ENCODE results near the gene LGR4. TPM values are rescaled to one million over a fixed set of nuclear protein-coding genes. Genes with fewer than 3 reads are reported as not detected.
A peak's percentile ranks its signal among the peaks of the same experiment; 100 is the strongest.

Gene LGR4
- total and polyA plus RNA-seq, 8 donors: 23.4 to 73.0 (median 54.5) TPM

DNA sequence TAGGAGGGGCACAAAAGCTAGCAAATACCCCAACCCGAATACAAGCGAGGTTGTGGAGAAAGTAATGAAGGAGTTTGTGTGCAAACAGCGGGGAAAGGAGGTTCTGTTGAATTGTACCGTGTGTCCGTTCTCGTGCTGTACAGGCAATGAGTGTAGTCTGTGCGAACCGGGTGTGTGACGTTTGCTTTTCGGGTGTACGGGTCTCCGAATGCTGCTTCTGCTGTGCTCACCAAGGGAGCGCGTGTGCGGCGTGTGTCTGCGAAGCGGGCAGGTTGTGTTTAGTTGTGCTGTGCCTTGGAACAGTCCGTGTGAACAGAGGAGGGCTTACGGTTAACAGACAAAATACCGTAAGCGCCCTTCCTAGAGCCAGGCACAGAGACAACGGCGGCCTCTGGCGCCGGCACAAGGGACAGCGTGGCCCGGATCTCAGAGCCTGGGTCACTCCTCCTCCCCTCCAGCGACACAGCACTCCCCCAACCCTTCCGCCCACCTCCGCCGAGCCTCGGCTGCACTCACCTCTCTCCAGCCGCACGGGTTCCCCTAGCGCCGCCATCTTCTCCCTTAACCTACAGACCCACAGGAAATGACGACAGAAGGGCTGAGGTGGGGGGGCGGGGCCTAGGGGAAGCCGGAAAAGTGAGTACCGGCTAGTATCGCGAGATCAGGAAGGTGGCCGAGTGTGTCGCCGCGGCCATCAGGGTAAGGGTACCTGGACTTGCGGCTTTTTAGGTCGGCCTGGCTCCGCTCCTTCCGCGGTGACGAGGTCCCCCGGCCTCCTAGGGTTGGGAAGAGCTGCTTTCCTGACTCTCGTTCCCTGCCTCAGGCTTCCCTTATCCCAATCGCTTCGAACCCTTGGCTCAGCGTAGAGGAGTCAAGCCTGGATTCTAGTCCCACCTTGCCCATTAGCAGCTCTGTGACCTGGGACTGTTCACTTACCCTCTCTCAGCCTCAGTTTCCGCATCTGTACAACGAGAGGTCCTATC is 33.9 kb upstream of the LGR4 start, which contains the start of gene LIN7C:
TSS of gene LIN7C (minus strand) at position 570 of the 983 bp plus-strand sequence. CDS start at position 553, 17 bp downstream.
- TF ChIP-seq CTCF (IDR thresholded peaks at IDR 0.05): no peak
- H3K27me3 ChIP-seq: no peaks in the 10 kb centered on the region
- H3K4me3 ChIP-seq: peak within 1 kb of the TSS; percentile 66 to 91 (median 78)
- H3K36me3 ChIP-seq: peaks cover 0 to 2% (median 0%) of the 10 kb centered on the region in 3 donors
- intact Hi-C loops (cut with DNase I): no loop called here
- 0% methylated on average over 60 of the region's 60 CpGs for WGBS, 2 donors
- H3K4me1 ChIP-seq: peaks cover 8 to 23% (median 15%) of the 10 kb centered on the region in 3 donors
- ATAC-seq (peak; percentile 98 to 100 (median 99)), DNase-seq (peak; percentile 94 to 97 (median 96)), FAIRE-seq (no peak)
- no peaks in the 10 kb centered on the region for H3K9me3 ChIP-seq
- peak within 1 kb of the TSS; percentile 77 to 86 (median 82) for H3K27ac ChIP-seq

GRCh38 chr11:27505781-27506180 is 33.2 kb upstream of the LGR4 start:
- intact Hi-C loops (cut with DNase I): no loop called here
- WGBS, 2 donors: 3% methylated on average over 5 of the region's 5 CpGs
- FAIRE-seq: no peak

GRCh38 chr11:27504205-27504604 is 31.6 kb upstream of the LGR4 start:
- ATAC-seq (no peak), FAIRE-seq (no peak), DNase-seq (no peak)
- Histone ChIP-seq H3K36me3 (peaks cover 0 to 22% (median 0%) of the 10 kb centered on the region in 3 donors), H3K4me3 (peak overlapping the region in 1 of 4 donors; percentile 2), H3K9me3 (no peaks in the 10 kb centered on the region), H3K27ac (no peak overlapping the region), H3K4me1 (peaks cover 8 to 23% (median 15%) of the 10 kb centered on the region in 3 donors), H3K27me3 (no peaks in the 10 kb centered on the region)
- WGBS, 2 donors: 69 to 70% methylated on average over 2 of the region's 2 CpGs
- no peak for TF ChIP-seq CTCF (IDR thresholded peaks at IDR 0.05)
- intact Hi-C loops (cut with DNase I): no loop called here

More at GRCh38 chr11:27505781-27506180, 33.2 kb upstream of the LGR4 start:
- peak; percentile 5 to 15 (median 8) for ATAC-seq
- Histone ChIP-seq H3K4me1 (peaks cover 8 to 23% (median 15%) of the 10 kb centered on the region in 3 donors), H3K27me3 (no peaks in the 10 kb centered on the region), H3K36me3 (peaks cover 0 to 9% (median 0%) of the 10 kb centered on the region in 3 donors), H3K27ac (peak overlapping the region; percentile 77 to 86 (median 82)), H3K9me3 (no peaks in the 10 kb centered on the region), H3K4me3 (peak overlapping the region; percentile 66 to 91 (median 78))
- no peak for DNase-seq
- TF ChIP-seq CTCF (IDR thresholded peaks at IDR 0.05): no peak

DNA sequence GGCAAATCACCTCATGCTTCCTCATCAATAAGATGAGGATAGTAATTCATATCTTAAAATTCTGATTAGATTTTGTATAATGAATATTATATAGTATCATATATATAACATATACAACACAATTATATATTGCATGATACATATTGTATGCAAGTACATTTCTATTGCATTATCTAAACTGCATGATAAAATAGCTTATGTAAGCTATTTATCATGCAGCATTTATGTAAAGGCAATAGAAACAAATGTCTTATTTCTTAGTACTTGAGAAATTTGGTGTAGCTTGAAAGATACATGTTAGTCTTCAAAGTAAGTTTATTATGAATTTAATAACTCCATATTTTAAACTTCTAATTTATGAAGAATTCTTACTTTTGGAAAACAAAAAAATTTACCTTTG is 28.5 kb upstream of the LGR4 start:
- intact Hi-C loops (cut with DNase I): no loop called here
- H3K4me1 ChIP-seq: peaks cover 21 to 29% (median 21%) of the 10 kb centered on the region in 3 donors
- H3K36me3 ChIP-seq: peaks cover 0 to 35% (median 0%) of the 10 kb centered on the region in 3 donors
- TF ChIP-seq CTCF (IDR thresholded peaks at IDR 0.05): no peak
- no peaks in the 10 kb centered on the region for H3K9me3 ChIP-seq
- H3K27me3 ChIP-seq: no peaks in the 10 kb centered on the region
- no peak overlapping the region for H3K4me3 ChIP-seq
- no peak overlapping the region for H3K27ac ChIP-seq
- no peak for DNase-seq
- no peak for ATAC-seq
- no peak for FAIRE-seq

All from pancreas (tissue), 10 donors.